ENCODE data around the gene JAGN1.
"Not testable (repeated sequence)": the region's sequence is repeated elsewhere in the genome, so short reads cannot be mapped to it uniquely, and the experiment has no call there.

DNA sequence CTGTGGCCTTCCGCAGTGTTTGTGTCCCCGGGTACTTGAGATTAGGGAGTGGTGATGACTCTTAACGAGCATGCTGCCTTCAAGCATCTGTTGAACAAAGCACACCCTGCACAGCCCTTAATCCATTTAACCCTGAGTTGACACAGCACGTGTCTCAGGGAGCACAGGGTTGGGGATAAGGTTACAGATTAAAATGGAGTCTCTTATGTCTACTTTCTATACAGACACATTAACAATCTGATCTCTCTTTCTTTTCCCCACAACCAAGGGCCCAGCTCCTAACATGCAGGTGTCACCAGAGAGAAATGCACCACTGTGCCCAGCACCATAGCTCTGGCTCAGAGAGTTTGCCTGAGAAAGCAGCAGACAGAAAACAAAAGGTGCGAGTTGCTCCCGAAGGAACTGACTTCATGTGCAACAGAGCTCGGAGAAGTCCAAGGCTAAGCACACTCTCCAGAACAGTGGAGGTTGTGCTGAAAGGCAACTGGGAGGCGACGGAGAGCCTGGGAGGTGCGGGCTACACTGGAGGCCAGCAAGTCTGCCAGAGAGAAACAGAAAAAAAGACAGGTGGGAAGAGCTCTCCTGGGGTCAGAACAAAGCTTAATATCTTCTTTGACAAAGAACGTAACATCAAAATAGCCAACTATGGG lies 36.0 kb upstream of the JAGN1 start:
- not testable (repeated sequence) for TF ChIP-seq EP300, POLR2A, POLR2AphosphoS5 (IDR thresholded peaks at IDR 0.05)
- TF ChIP-seq, protein P1, sequence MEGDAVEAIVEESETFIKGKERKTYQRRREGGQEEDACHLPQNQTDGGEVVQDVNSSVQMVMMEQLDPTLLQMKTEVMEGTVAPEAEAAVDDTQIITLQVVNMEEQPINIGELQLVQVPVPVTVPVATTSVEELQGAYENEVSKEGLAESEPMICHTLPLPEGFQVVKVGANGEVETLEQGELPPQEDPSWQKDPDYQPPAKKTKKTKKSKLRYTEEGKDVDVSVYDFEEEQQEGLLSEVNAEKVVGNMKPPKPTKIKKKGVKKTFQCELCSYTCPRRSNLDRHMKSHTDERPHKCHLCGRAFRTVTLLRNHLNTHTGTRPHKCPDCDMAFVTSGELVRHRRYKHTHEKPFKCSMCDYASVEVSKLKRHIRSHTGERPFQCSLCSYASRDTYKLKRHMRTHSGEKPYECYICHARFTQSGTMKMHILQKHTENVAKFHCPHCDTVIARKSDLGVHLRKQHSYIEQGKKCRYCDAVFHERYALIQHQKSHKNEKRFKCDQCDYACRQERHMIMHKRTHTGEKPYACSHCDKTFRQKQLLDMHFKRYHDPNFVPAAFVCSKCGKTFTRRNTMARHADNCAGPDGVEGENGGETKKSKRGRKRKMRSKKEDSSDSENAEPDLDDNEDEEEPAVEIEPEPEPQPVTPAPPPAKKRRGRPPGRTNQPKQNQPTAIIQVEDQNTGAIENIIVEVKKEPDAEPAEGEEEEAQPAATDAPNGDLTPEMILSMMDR (IDR thresholded peaks at IDR 0.05) = not testable (repeated sequence)

All from suprapubic skin (tissue), 4 donors.